K562 (cell line): ENCODE results near the gene PIK3C2B. TPM values are rescaled to one million over a fixed set of nuclear protein-coding genes. Genes with fewer than 3 reads are reported as not detected.

Experiments used
- CTBP1 ChIP-seq: fragments of 450-650 bp; IDR thresholded peaks from 2 replicates; pipeline ENCODE4 v1.6.1; 2016; ENCODE audit warnings: borderline replicate concordance
- HNRNPK ChIP-seq: fragments of 200-400 bp; formaldehyde crosslinking; IDR thresholded peaks from one replicate; pipeline ENCODE4 v1.6.1; 2018; ENCODE audit warnings: mild to moderate bottlenecking, low read depth, low read length; ENCODE audit not compliant: poor library complexity, severe bottlenecking
- KDM4B ChIP-seq, 2 experiments: fragments of 450-650 bp in 1 of 2; sonication (generic) in 1 of 2; IDR thresholded peaks; 2 replicates each; pipeline ENCODE4 v1.6.1; 2016 to 2017; ENCODE audit warnings: borderline replicate concordance in 2 of 2, antibody characterized with exemption in 1 of 2, low read depth in 1 of 2, mild to moderate bottlenecking in 1 of 2
- NUFIP1 ChIP-seq: fragments of 450-650 bp; IDR thresholded peaks from 2 replicates; pipeline ENCODE4 v1.6.1; 2018; ENCODE audit not compliant: partially characterized antibody
- PHF20 ChIP-seq: fragments of 450-650 bp; IDR thresholded peaks from 2 replicates; pipeline ENCODE4 v1.6.1; 2018; ENCODE audit not compliant: partially characterized antibody
- TFAM ChIP-seq: fragments of 250-450 bp; sonication (Bioruptor Pico); conservative IDR thresholded peaks from 2 replicates; pipeline ENCODE4 v1.5.0; 2021; ENCODE audit warnings: mild to moderate bottlenecking, moderate library complexity
- ZFP36 ChIP-seq: fragments of 150-350 bp; IDR thresholded peaks from 2 replicates; pipeline ENCODE4 v1.6.1; 2018; ENCODE audit warnings: low read length, low read depth; ENCODE audit not compliant: partially characterized antibody
- ZNF431 ChIP-seq: sonication (generic); formaldehyde crosslinking; IDR thresholded peaks from 2 replicates; pipeline ENCODE4 v1.8.0; 2022; ENCODE audit warnings: mild to moderate bottlenecking, missing genetic modification reagents
- polyA plus RNA-seq, 8 experiments: library from polyadenylated mRNA; depleted of rRNA in 4 of 8; stranded (reverse) in 5 of 8; unstranded in 3 of 8; fragments of >200 nt; fragmentation: Nextera tagmentation in 2 of 8; fragmentation: Illumina TruSeq in 1 of 8; extraction: Ambion mirVana in 2 of 8; extraction: Trizol in 1 of 8; gene quantifications; 2 replicates each; pipeline versions ENCODE4 v1.2.1 to v1.2.3, GENCODE V29; 2011 to 2014; ENCODE audit warnings: inconsistent platforms in 1 of 8, missing spikeins in 1 of 8
- total RNA-seq, 7 experiments: library from RNA; depleted of rRNA in 6 of 7; stranded (reverse); fragments of >200 nt in 6 of 7; fragmentation: Illumina TruSeq in 2 of 7; extraction: Trizol in 2 of 7; gene quantifications; 2 replicates each; pipeline versions ENCODE4 v1.2.1 to v1.2.3, GENCODE V29; 2011 to 2021; ENCODE audit warnings: low replicate concordance in 1 of 7
- TF ChIP-seq, protein P1 (sequence below): sonication (generic); formaldehyde crosslinking; IDR thresholded peaks from 2 replicates; pipeline ENCODE4 v1.8.0; 2023; ENCODE audit warnings: mild to moderate bottlenecking, missing genetic modification reagents
- TF ChIP-seq, protein P2 (sequence below): fragments of 450-650 bp; formaldehyde crosslinking; IDR thresholded peaks from 2 replicates; pipeline ENCODE4 v1.4.0; 2022; ENCODE audit warnings: missing genetic modification characterization
- TF ChIP-seq, protein P3 (sequence below): fragments of 250-450 bp; sonication (Bioruptor Pico); IDR thresholded peaks from 2 replicates; pipeline ENCODE4 v1.4.0; 2020; ENCODE audit warnings: mild to moderate bottlenecking, moderate library complexity, borderline replicate concordance
- TF ChIP-seq, protein P4 (sequence below): fragments of 150-350 bp; conservative IDR thresholded peaks from 2 replicates; pipeline ENCODE4 v1.6.1; 2014; ENCODE audit warnings: low read length
- TF ChIP-seq, protein P5 (sequence below): fragments of 450-650 bp; IDR thresholded peaks from 2 replicates; pipeline ENCODE4 v1.6.1; 2014; ENCODE audit warnings: low read depth, mild to moderate bottlenecking, moderate library complexity, borderline replicate concordance

Gene PIK3C2B
- total and polyA plus RNA-seq, 9 of the 15 experiments (the other 6 are each of a cell fraction or from before 2014, with no cell fraction given), result 0.10 to 2.9 (median 0.72) TPM

DNA sequence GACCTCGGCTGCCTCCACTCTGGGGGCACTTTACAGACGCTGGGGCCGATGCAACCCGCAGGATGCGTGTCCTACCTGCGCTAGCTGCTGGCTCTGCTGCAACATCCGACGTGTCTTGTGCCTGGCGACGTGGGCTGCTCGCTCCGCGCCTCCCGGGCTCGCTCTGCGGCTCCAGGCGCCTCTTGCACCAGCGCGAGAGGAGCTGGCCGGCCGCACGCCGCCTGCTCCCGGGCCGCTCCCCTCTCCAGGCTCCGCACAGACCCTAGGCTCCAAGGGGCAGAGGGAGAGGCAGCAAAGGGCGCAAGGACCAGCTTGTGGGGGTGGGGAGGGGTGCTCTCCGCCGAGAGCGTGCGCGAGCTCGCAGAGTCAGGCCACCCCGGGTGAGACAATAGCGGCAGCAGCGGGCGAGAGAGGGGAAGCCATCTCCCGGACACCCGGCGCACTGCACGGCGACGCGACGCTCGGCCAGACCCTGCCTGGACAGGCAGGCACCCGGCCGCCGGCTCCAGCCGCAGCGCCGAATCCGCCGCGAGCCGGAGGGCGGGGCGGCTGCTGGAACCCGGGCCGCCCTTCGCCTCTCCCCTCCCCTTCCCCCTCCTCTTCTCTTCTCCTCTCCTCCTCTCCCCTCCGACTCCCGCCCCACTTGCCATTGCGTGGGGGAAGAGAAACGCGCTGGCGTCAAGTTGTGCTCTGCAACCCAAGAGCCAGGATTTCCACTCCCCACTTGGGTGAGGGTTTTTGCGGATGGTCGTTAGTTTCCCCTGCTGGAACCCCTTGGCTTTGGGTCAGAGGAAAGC, at the start of gene PIK3C2B (continued):
- TF ChIP-seq, protein P1, sequence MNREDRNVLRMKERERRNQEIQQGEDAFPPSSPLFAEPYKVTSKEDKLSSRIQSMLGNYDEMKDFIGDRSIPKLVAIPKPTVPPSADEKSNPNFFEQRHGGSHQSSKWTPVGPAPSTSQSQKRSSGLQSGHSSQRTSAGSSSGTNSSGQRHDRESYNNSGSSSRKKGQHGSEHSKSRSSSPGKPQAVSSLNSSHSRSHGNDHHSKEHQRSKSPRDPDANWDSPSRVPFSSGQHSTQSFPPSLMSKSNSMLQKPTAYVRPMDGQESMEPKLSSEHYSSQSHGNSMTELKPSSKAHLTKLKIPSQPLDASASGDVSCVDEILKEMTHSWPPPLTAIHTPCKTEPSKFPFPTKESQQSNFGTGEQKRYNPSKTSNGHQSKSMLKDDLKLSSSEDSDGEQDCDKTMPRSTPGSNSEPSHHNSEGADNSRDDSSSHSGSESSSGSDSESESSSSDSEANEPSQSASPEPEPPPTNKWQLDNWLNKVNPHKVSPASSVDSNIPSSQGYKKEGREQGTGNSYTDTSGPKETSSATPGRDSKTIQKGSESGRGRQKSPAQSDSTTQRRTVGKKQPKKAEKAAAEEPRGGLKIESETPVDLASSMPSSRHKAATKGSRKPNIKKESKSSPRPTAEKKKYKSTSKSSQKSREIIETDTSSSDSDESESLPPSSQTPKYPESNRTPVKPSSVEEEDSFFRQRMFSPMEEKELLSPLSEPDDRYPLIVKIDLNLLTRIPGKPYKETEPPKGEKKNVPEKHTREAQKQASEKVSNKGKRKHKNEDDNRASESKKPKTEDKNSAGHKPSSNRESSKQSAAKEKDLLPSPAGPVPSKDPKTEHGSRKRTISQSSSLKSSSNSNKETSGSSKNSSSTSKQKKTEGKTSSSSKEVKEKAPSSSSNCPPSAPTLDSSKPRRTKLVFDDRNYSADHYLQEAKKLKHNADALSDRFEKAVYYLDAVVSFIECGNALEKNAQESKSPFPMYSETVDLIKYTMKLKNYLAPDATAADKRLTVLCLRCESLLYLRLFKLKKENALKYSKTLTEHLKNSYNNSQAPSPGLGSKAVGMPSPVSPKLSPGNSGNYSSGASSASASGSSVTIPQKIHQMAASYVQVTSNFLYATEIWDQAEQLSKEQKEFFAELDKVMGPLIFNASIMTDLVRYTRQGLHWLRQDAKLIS (CRISPR knock-in tag), result peak; percentile 84
- TF ChIP-seq, protein P2, sequence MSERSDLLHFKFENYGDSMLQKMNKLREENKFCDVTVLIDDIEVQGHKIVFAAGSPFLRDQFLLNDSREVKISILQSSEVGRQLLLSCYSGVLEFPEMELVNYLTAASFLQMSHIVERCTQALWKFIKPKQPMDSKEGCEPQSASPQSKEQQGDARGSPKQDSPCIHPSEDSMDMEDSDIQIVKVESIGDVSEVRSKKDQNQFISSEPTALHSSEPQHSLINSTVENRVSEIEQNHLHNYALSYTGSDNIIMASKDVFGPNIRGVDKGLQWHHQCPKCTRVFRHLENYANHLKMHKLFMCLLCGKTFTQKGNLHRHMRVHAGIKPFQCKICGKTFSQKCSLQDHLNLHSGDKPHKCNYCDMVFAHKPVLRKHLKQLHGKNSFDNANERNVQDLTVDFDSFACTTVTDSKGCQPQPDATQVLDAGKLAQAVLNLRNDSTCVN, result no peak
- TF ChIP-seq PHF20 (peak; percentile 79), ZNF431 (CRISPR knock-in tag) (peak; percentile 41; the same call in 1 of the 2 replicates), HNRNPK (peak; percentile 96), CTBP1 (peak; percentile 89; the same call in 1 of the 2 replicates), KDM4B (IDR thresholded peaks at IDR 0.05; ENCODE audit: borderline replicate concordance in 2 of 2, low read depth in 1 of 2) (peak in 1 of 2 experiments; percentile 52; a peak in 1 of 4 replicates), ZFP36 (no peak), NUFIP1 (no peak), TFAM (no peak)
- TF ChIP-seq, protein P3, sequence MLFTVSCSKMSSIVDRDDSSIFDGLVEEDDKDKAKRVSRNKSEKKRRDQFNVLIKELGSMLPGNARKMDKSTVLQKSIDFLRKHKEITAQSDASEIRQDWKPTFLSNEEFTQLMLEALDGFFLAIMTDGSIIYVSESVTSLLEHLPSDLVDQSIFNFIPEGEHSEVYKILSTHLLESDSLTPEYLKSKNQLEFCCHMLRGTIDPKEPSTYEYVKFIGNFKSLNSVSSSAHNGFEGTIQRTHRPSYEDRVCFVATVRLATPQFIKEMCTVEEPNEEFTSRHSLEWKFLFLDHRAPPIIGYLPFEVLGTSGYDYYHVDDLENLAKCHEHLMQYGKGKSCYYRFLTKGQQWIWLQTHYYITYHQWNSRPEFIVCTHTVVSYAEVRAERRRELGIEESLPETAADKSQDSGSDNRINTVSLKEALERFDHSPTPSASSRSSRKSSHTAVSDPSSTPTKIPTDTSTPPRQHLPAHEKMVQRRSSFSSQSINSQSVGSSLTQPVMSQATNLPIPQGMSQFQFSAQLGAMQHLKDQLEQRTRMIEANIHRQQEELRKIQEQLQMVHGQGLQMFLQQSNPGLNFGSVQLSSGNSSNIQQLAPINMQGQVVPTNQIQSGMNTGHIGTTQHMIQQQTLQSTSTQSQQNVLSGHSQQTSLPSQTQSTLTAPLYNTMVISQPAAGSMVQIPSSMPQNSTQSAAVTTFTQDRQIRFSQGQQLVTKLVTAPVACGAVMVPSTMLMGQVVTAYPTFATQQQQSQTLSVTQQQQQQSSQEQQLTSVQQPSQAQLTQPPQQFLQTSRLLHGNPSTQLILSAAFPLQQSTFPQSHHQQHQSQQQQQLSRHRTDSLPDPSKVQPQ (CRISPR knock-in tag), result no peak
- TF ChIP-seq, protein P4, sequence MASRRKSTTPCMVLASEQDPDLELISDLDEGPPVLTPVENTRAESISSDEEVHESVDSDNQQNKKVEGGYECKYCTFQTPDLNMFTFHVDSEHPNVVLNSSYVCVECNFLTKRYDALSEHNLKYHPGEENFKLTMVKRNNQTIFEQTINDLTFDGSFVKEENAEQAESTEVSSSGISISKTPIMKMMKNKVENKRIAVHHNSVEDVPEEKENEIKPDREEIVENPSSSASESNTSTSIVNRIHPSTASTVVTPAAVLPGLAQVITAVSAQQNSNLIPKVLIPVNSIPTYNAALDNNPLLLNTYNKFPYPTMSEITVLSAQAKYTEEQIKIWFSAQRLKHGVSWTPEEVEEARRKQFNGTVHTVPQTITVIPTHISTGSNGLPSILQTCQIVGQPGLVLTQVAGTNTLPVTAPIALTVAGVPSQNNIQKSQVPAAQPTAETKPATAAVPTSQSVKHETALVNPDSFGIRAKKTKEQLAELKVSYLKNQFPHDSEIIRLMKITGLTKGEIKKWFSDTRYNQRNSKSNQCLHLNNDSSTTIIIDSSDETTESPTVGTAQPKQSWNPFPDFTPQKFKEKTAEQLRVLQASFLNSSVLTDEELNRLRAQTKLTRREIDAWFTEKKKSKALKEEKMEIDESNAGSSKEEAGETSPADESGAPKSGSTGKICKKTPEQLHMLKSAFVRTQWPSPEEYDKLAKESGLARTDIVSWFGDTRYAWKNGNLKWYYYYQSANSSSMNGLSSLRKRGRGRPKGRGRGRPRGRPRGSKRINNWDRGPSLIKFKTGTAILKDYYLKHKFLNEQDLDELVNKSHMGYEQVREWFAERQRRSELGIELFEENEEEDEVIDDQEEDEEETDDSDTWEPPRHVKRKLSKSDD, result no peak
- TF ChIP-seq, protein P5, sequence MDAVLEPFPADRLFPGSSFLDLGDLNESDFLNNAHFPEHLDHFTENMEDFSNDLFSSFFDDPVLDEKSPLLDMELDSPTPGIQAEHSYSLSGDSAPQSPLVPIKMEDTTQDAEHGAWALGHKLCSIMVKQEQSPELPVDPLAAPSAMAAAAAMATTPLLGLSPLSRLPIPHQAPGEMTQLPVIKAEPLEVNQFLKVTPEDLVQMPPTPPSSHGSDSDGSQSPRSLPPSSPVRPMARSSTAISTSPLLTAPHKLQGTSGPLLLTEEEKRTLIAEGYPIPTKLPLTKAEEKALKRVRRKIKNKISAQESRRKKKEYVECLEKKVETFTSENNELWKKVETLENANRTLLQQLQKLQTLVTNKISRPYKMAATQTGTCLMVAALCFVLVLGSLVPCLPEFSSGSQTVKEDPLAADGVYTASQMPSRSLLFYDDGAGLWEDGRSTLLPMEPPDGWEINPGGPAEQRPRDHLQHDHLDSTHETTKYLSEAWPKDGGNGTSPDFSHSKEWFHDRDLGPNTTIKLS, result peak; percentile 51
